ENCODE data around the gene SMIM32. TPM values are rescaled to one million over a fixed set of nuclear protein-coding genes. Genes with fewer than 3 reads are reported as not detected.

The SMIM32 gene
- total and polyA plus RNA-seq, 2 experiments from 2014 or later, result 0.27 to 0.56 TPM

GRCh38 chr5:136190091-136190720 lies 2.8 kb downstream of the SMIM32 start:
- Mint-ChIP-seq H3K4me1 (peaks cover 12% of the 10 kb centered on the region; the same call in 2 of the 3 replicates), H3K4me3 (no peak overlapping the region), H3K27ac (no peak overlapping the region), H3K27me3 (ENCODE audit: insufficient read depth, low read depth, poor library complexity) (peaks cover 61% of the 10 kb centered on the region), H3K36me3 (ENCODE audit: low read depth) (peaks cover 16% of the 10 kb centered on the region), H3K9me3 (no peaks in the 10 kb centered on the region)
- peaks cover 7% of the 10 kb centered on the region; the same call in 1 of the 2 replicates for H3K4me1 ChIP-seq (ENCODE audit: insufficient read depth)
- no peak overlapping the region for H3K27ac ChIP-seq (ENCODE audit: low read depth)
- TF ChIP-seq POLR2AphosphoS5 (IDR thresholded peaks at IDR 0.05; ENCODE audit: low read depth) (no peak), ZNF331 (CRISPR knock-in tag; IDR thresholded peaks at IDR 0.05; ENCODE audit: low read depth) (no peak), CTCF (conservative IDR thresholded peaks at IDR 0.05; ENCODE audit: low read depth in 2 of 2) (no peak), ZNF114 (CRISPR knock-in tag; IDR thresholded peaks at IDR 0.05) (no peak), ZNF462 (CRISPR knock-in tag; IDR thresholded peaks at IDR 0.05) (no peak), JUNB (IDR thresholded peaks at IDR 0.05; ENCODE audit: unreplicated experiment) (no peak), REST (IDR thresholded peaks at IDR 0.05; ENCODE audit: unreplicated experiment) (no peak), CREB1 (CRISPR knock-in tag; IDR thresholded peaks at IDR 0.05; ENCODE audit: low read depth) (no peak), STAT1 (IDR thresholded peaks at IDR 0.05; ENCODE audit: unreplicated experiment) (no peak), ETS1 (IDR thresholded peaks at IDR 0.05) (no peak), NANOG (IDR thresholded peaks at IDR 0.05; ENCODE audit: borderline replicate concordance) (no peak), EZH2phosphoT487 (IDR thresholded peaks at IDR 0.05; ENCODE audit: unreplicated experiment) (no peak), EZH2 (IDR thresholded peaks at IDR 0.05; ENCODE audit: low read depth, unreplicated experiment) (no peak)
- ATAC-seq (no peak), DNase-seq (ENCODE audit: low spot score) (no peak)
- H4K20me1 ChIP-seq (replicated peaks; ENCODE audit: insufficient read depth), result peaks cover 12% of the 10 kb centered on the region
- no peaks in the 10 kb centered on the region for H3K79me2 ChIP-seq (replicated peaks; ENCODE audit: insufficient read depth)
- H3K4me3 ChIP-seq, result no peak overlapping the region
- H2AFZ ChIP-seq, result no peak overlapping the region
- peaks cover 80% of the 10 kb centered on the region for H3K27me3 ChIP-seq (ENCODE audit: insufficient read depth)
- 0 out of 2 replicates have a peak, but pooled peaks cover 7% of the 10 kb centered on the region for H3F3A ChIP-seq (replicated peaks; ENCODE audit: low read depth)
- no peaks in the 10 kb centered on the region for H3K9me2 ChIP-seq (ENCODE audit: insufficient read depth)
- no peaks in the 10 kb centered on the region for H3K36me3 ChIP-seq (ENCODE audit: insufficient read depth)
- H3K4me2 ChIP-seq, result no peak overlapping the region

Data from GM23338 (cell line).